Endothelial cell (in vitro differentiated cells): ENCODE measurements around the gene CCT2. TPM values are rescaled to one million over a fixed set of nuclear protein-coding genes. Genes with fewer than 3 reads are reported as not detected.

Experiments used
- DNase-seq: peaks from one replicate; pipeline ENCODE4 v3.0.0; 2021; ENCODE audit warnings: low spot score
- H3K27ac Mint-ChIP-seq: one replicate; pipeline ENCODE4 v1.8.0; 2021; ENCODE audit warnings: mixed read lengths, inconsistent platforms; ENCODE audit not compliant: unreplicated experiment
- H3K27me3 Mint-ChIP-seq: one replicate; pipeline ENCODE4 v1.8.0; 2021; ENCODE audit warnings: mild to moderate bottlenecking, moderate library complexity, mixed read lengths, inconsistent platforms; ENCODE audit not compliant: unreplicated experiment
- H3K36me3 Mint-ChIP-seq: one replicate; pipeline ENCODE4 v1.8.0; 2021; ENCODE audit warnings: mild to moderate bottlenecking, low read depth, mixed read lengths, inconsistent platforms; ENCODE audit not compliant: unreplicated experiment
- H3K4me1 Mint-ChIP-seq: one replicate; pipeline ENCODE4 v1.8.0; 2021; ENCODE audit warnings: mild to moderate bottlenecking, mixed read lengths, inconsistent platforms; ENCODE audit not compliant: unreplicated experiment
- H3K4me3 Mint-ChIP-seq: one replicate; pipeline ENCODE4 v1.8.0; 2021; ENCODE audit warnings: mild to moderate bottlenecking, mixed read lengths, inconsistent platforms; ENCODE audit not compliant: unreplicated experiment
- H3K9me3 Mint-ChIP-seq: one replicate; pipeline ENCODE4 v1.8.0; 2021; ENCODE audit warnings: mixed read lengths, inconsistent platforms; ENCODE audit not compliant: unreplicated experiment
- CTCF ChIP-seq: fragments of 200-600 bp; sonication (generic); IDR thresholded peaks from one replicate; pipeline ENCODE4 v1.5.0; 2021; ENCODE audit warnings: antibody characterized with exemption; ENCODE audit not compliant: unreplicated experiment
- total RNA-seq: library from RNA; stranded (reverse); fragmentation: NEBNext Ultra II Directional; extraction: Animal tissue kit (Norgen Biotek cat#: 25700); gene quantifications from one replicate; pipeline ENCODE4 v1.2.1, GENCODE V29; 2021; ENCODE audit not compliant: unreplicated experiment

The CCT2 gene
- total RNA-seq, 1 donor from 2014 or later: 153 TPM

- DNase-seq: no peak
- H3K9me3 Mint-ChIP-seq: no peaks in the 10 kb centered on the region
- peaks cover 3% of the 10 kb centered on the region for H3K27me3 Mint-ChIP-seq
- H3K27ac Mint-ChIP-seq: no peak overlapping the region
- no peaks in the 10 kb centered on the region for H3K4me1 Mint-ChIP-seq
- no peak for TF ChIP-seq CTCF
- peaks cover 6% of the 10 kb centered on the region for H3K36me3 Mint-ChIP-seq
- no peak overlapping the region for H3K4me3 Mint-ChIP-seq
These were observed 38.4 kb upstream of the CCT2 start for GRCh38 chr12:69546693-69547438.

GRCh38 chr12:69548687-69549086, 36.6 kb upstream of the CCT2 start:
- TF ChIP-seq CTCF: no peak
- no peak overlapping the region for H3K4me3 Mint-ChIP-seq
- peaks cover 3% of the 10 kb centered on the region for H3K27me3 Mint-ChIP-seq
- no peak overlapping the region for H3K27ac Mint-ChIP-seq
- no peak for DNase-seq
- H3K36me3 Mint-ChIP-seq: peaks cover under 1% of the 10 kb centered on the region
- no peaks in the 10 kb centered on the region for H3K4me1 Mint-ChIP-seq
- H3K9me3 Mint-ChIP-seq: no peaks in the 10 kb centered on the region

GRCh38 chr12:69550569-69551350, 34.5 kb upstream of the CCT2 start:
- peaks cover 3% of the 10 kb centered on the region for H3K27me3 Mint-ChIP-seq
- no peaks in the 10 kb centered on the region for H3K4me1 Mint-ChIP-seq
- no peak overlapping the region for H3K27ac Mint-ChIP-seq
- no peaks in the 10 kb centered on the region for H3K36me3 Mint-ChIP-seq
- no peaks in the 10 kb centered on the region for H3K9me3 Mint-ChIP-seq
- no peak for TF ChIP-seq CTCF
- DNase-seq: no peak
- H3K4me3 Mint-ChIP-seq: no peak overlapping the region

- Mint-ChIP-seq H3K36me3 (no peaks in the 10 kb centered on the region), H3K9me3 (no peaks in the 10 kb centered on the region), H3K4me1 (no peaks in the 10 kb centered on the region), H3K27me3 (peaks cover 2% of the 10 kb centered on the region), H3K4me3 (no peak overlapping the region), H3K27ac (no peak overlapping the region)
- TF ChIP-seq CTCF: no peak
- DNase-seq: no peak
These were observed 31.5 kb upstream of the CCT2 start for GRCh38 chr12:69553628-69554248.
